ENCODE measurements around the gene SHLD2. TPM values are rescaled to one million over a fixed set of nuclear protein-coding genes. Genes with fewer than 3 reads are reported as not detected.
A peak's percentile ranks its signal among the peaks of the same experiment; 100 is the strongest.
"Not testable (repeated sequence)": the region's sequence is repeated elsewhere in the genome, so short reads cannot be mapped to it uniquely, and the experiment has no call there.

The SHLD2 gene
- total RNA-seq, 1 donor from 2014 or later = 19.3 TPM

- H3K27me3 ChIP-seq (ENCODE audit: control insufficient read depth in 3 of 3, insufficient read depth in 3 of 3, low read length in 3 of 3); H3K9me3 ChIP-seq (ENCODE audit: control insufficient read depth in 3 of 3, low read length in 3 of 3); H3K9ac ChIP-seq (ENCODE audit: low read depth in 1 of 3, low read length in 3 of 3): not testable (repeated sequence)
Observed at GRCh38 chr10:87170705-87171104, 75.7 kb downstream of the SHLD2 start.

GRCh38 chr10:87171670-87172069 is 76.7 kb downstream of the SHLD2 start:
- not testable (repeated sequence) for H3K36me3 ChIP-seq (ENCODE audit: control insufficient read depth in 3 of 3, insufficient read depth in 3 of 3, low read length in 3 of 3); H3K4me3 ChIP-seq (ENCODE audit: low read length in 3 of 3); H3K27ac ChIP-seq (ENCODE audit: low read depth, low read length); H3K4me1 ChIP-seq (ENCODE audit: control insufficient read depth in 3 of 3, insufficient read depth in 3 of 3, low read length in 3 of 3); H3K9ac ChIP-seq (ENCODE audit: low read depth in 1 of 3, low read length in 3 of 3); H3K9me3 ChIP-seq (ENCODE audit: control insufficient read depth in 3 of 3, low read length in 3 of 3); H3K27me3 ChIP-seq (ENCODE audit: control insufficient read depth in 3 of 3, insufficient read depth in 3 of 3, low read length in 3 of 3)

More at GRCh38 chr10:87170705-87171104, 75.7 kb downstream of the SHLD2 start:
- H3K36me3 ChIP-seq (ENCODE audit: control insufficient read depth in 3 of 3, insufficient read depth in 3 of 3, low read length in 3 of 3); H3K27ac ChIP-seq (ENCODE audit: low read depth, low read length); H3K4me3 ChIP-seq (ENCODE audit: low read length in 3 of 3); H3K4me1 ChIP-seq (ENCODE audit: control insufficient read depth in 3 of 3, insufficient read depth in 3 of 3, low read length in 3 of 3): not testable (repeated sequence)

DNA sequence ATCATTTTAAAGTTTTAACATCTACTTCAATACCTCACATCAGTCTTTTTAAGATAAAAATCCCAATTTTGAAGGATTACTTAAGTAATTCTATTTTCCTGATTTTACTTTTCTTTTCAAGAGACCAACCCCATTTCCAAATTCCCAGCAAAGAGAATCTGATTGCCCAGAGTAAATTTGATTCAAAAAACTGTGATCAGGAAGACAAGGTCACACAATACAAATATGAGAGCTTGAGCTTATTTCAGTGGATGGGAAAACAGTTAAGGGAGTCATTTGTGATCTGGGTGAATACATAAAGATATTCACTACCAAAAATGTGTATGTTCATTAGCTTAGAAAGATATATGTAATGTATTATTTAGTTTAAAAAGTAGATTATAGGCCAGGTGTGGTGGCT is 77.2 kb downstream of the SHLD2 start:
- H3K27ac ChIP-seq (ENCODE audit: low read depth, low read length); H3K27me3 ChIP-seq (ENCODE audit: control insufficient read depth in 3 of 3, insufficient read depth in 3 of 3, low read length in 3 of 3); H3K9me3 ChIP-seq (ENCODE audit: control insufficient read depth in 3 of 3, low read length in 3 of 3); H3K36me3 ChIP-seq (ENCODE audit: control insufficient read depth in 3 of 3, insufficient read depth in 3 of 3, low read length in 3 of 3); H3K4me1 ChIP-seq (ENCODE audit: control insufficient read depth in 3 of 3, insufficient read depth in 3 of 3, low read length in 3 of 3); H3K9ac ChIP-seq (ENCODE audit: low read depth in 1 of 3, low read length in 3 of 3); H3K4me3 ChIP-seq (ENCODE audit: low read length in 3 of 3): not testable (repeated sequence)

GRCh38 chr10:87177587-87177986 is 82.6 kb downstream of the SHLD2 start:
- H3K4me3 ChIP-seq (ENCODE audit: low read length in 3 of 3); H3K9me3 ChIP-seq (ENCODE audit: control insufficient read depth in 3 of 3, low read length in 3 of 3); H3K4me1 ChIP-seq (ENCODE audit: control insufficient read depth in 3 of 3, insufficient read depth in 3 of 3, low read length in 3 of 3); H3K27ac ChIP-seq (ENCODE audit: low read depth, low read length); H3K36me3 ChIP-seq (ENCODE audit: control insufficient read depth in 3 of 3, insufficient read depth in 3 of 3, low read length in 3 of 3); H3K9ac ChIP-seq (ENCODE audit: low read depth in 1 of 3, low read length in 3 of 3); H3K27me3 ChIP-seq (ENCODE audit: control insufficient read depth in 3 of 3, insufficient read depth in 3 of 3, low read length in 3 of 3): not testable (repeated sequence)

GRCh38 chr10:87184421-87184820 is 89.4 kb downstream of the SHLD2 start:
- not testable (repeated sequence) for H3K9me3 ChIP-seq (ENCODE audit: control insufficient read depth in 3 of 3, low read length in 3 of 3); H3K27ac ChIP-seq (ENCODE audit: low read depth, low read length)

GRCh38 chr10:87186016-87186415 is 91.0 kb downstream of the SHLD2 start:
- not testable (repeated sequence) for H3K4me3 ChIP-seq (ENCODE audit: low read length in 3 of 3); H3K4me1 ChIP-seq (ENCODE audit: control insufficient read depth in 3 of 3, insufficient read depth in 3 of 3, low read length in 3 of 3); H3K27me3 ChIP-seq (ENCODE audit: control insufficient read depth in 3 of 3, insufficient read depth in 3 of 3, low read length in 3 of 3); H3K9me3 ChIP-seq (ENCODE audit: control insufficient read depth in 3 of 3, low read length in 3 of 3); H3K27ac ChIP-seq (ENCODE audit: low read depth, low read length); H3K9ac ChIP-seq (ENCODE audit: low read depth in 1 of 3, low read length in 3 of 3); H3K36me3 ChIP-seq (ENCODE audit: control insufficient read depth in 3 of 3, insufficient read depth in 3 of 3, low read length in 3 of 3)

More at GRCh38 chr10:87184421-87184820, 89.4 kb downstream of the SHLD2 start:
- H3K9ac ChIP-seq (ENCODE audit: low read depth in 1 of 3, low read length in 3 of 3); H3K36me3 ChIP-seq (ENCODE audit: control insufficient read depth in 3 of 3, insufficient read depth in 3 of 3, low read length in 3 of 3); H3K4me3 ChIP-seq (ENCODE audit: low read length in 3 of 3); H3K4me1 ChIP-seq (ENCODE audit: control insufficient read depth in 3 of 3, insufficient read depth in 3 of 3, low read length in 3 of 3); H3K27me3 ChIP-seq (ENCODE audit: control insufficient read depth in 3 of 3, insufficient read depth in 3 of 3, low read length in 3 of 3): not testable (repeated sequence)

GRCh38 chr10:87187573-87187972 is 92.6 kb downstream of the SHLD2 start:
- not testable (repeated sequence) for H3K27ac ChIP-seq (ENCODE audit: low read depth, low read length); H3K4me3 ChIP-seq (ENCODE audit: low read length in 3 of 3); H3K36me3 ChIP-seq (ENCODE audit: control insufficient read depth in 3 of 3, insufficient read depth in 3 of 3, low read length in 3 of 3); H3K4me1 ChIP-seq (ENCODE audit: control insufficient read depth in 3 of 3, insufficient read depth in 3 of 3, low read length in 3 of 3); H3K9me3 ChIP-seq (ENCODE audit: control insufficient read depth in 3 of 3, low read length in 3 of 3); H3K27me3 ChIP-seq (ENCODE audit: control insufficient read depth in 3 of 3, insufficient read depth in 3 of 3, low read length in 3 of 3); H3K9ac ChIP-seq (ENCODE audit: low read depth in 1 of 3, low read length in 3 of 3)

DNA sequence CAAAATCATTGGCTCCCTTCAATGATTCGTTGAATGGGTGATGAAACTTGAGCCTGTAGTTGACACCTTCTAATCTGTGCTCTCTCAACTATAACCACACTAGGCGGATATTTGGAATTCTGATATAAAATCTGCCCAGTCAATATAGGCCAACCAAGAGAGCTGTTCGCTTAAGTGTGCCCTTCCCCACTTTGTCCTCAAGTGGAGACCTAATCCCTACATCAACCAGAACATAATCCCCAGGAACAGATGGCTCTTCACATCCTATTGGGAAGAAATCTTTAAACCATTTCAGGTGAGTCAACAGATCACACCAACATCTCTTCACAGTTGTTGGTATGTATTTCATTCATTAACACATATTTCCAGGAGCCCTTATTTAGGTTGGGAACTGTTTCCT is 96.8 kb downstream of the SHLD2 start:
- not testable (repeated sequence) for H3K27me3 ChIP-seq (ENCODE audit: control insufficient read depth in 3 of 3, insufficient read depth in 3 of 3, low read length in 3 of 3); H3K4me1 ChIP-seq (ENCODE audit: control insufficient read depth in 3 of 3, insufficient read depth in 3 of 3, low read length in 3 of 3); H3K27ac ChIP-seq (ENCODE audit: low read depth, low read length)

GRCh38 chr10:87200924-87201323 is 105.9 kb downstream of the SHLD2 start:
- peak overlapping the region in 2 of 3 donors; percentile 43 to 48 for H3K4me3 ChIP-seq (ENCODE audit: low read length in 3 of 3)
- not testable (repeated sequence) for H3K36me3 ChIP-seq (ENCODE audit: control insufficient read depth in 3 of 3, insufficient read depth in 3 of 3, low read length in 3 of 3); H3K9ac ChIP-seq (ENCODE audit: low read depth in 1 of 3, low read length in 3 of 3); H3K9me3 ChIP-seq (ENCODE audit: control insufficient read depth in 3 of 3, low read length in 3 of 3); H3K27ac ChIP-seq (ENCODE audit: low read depth, low read length); H3K4me1 ChIP-seq (ENCODE audit: control insufficient read depth in 3 of 3, insufficient read depth in 3 of 3, low read length in 3 of 3); H3K27me3 ChIP-seq (ENCODE audit: control insufficient read depth in 3 of 3, insufficient read depth in 3 of 3, low read length in 3 of 3)

More for the DNA sequence above, 96.8 kb downstream of the SHLD2 start:
- not testable (repeated sequence) for H3K4me3 ChIP-seq (ENCODE audit: low read length in 3 of 3); H3K9ac ChIP-seq (ENCODE audit: low read depth in 1 of 3, low read length in 3 of 3); H3K36me3 ChIP-seq (ENCODE audit: control insufficient read depth in 3 of 3, insufficient read depth in 3 of 3, low read length in 3 of 3); H3K9me3 ChIP-seq (ENCODE audit: control insufficient read depth in 3 of 3, low read length in 3 of 3)

DNA sequence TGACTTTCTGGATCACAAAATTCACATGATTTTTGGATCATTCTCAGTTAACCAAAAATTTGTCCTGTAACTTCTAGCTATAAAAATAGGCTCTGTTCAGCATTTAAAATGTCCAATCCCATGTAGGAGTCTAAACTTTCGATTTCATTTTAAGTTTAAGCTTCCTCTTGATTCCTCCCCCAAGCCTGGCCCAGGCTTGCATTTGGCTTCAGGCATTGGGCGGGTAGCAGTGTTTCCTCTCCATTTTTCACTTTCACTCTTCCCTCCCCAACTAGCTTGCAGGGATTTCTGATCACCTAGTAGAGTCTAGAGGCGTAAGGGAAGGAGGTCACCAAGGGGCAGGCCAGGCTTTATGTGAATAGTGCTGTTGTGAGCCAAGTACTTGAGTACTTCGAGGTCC is 109.8 kb downstream of the SHLD2 start:
- not testable (repeated sequence) for H3K36me3 ChIP-seq (ENCODE audit: control insufficient read depth in 3 of 3, insufficient read depth in 3 of 3, low read length in 3 of 3); H3K27ac ChIP-seq (ENCODE audit: low read depth, low read length); H3K9ac ChIP-seq (ENCODE audit: low read depth in 1 of 3, low read length in 3 of 3); H3K4me3 ChIP-seq (ENCODE audit: low read length in 3 of 3); H3K4me1 ChIP-seq (ENCODE audit: control insufficient read depth in 3 of 3, insufficient read depth in 3 of 3, low read length in 3 of 3); H3K9me3 ChIP-seq (ENCODE audit: control insufficient read depth in 3 of 3, low read length in 3 of 3); H3K27me3 ChIP-seq (ENCODE audit: control insufficient read depth in 3 of 3, insufficient read depth in 3 of 3, low read length in 3 of 3)

- H3K4me1 ChIP-seq (ENCODE audit: control insufficient read depth in 3 of 3, insufficient read depth in 3 of 3, low read length in 3 of 3); H3K27ac ChIP-seq (ENCODE audit: low read depth, low read length); H3K36me3 ChIP-seq (ENCODE audit: control insufficient read depth in 3 of 3, insufficient read depth in 3 of 3, low read length in 3 of 3); H3K27me3 ChIP-seq (ENCODE audit: control insufficient read depth in 3 of 3, insufficient read depth in 3 of 3, low read length in 3 of 3); H3K9me3 ChIP-seq (ENCODE audit: control insufficient read depth in 3 of 3, low read length in 3 of 3); H3K4me3 ChIP-seq (ENCODE audit: low read length in 3 of 3); H3K9ac ChIP-seq (ENCODE audit: low read depth in 1 of 3, low read length in 3 of 3): not testable (repeated sequence)
Observed at GRCh38 chr10:87206922-87207321, 111.9 kb downstream of the SHLD2 start.

All from skeletal muscle tissue (tissue), 4 donors.